GM18867 (cell line): ENCODE data around the gene KLF3.

Source experiments
- ATAC-seq: cut with Tn5 transposase; IDR thresholded peaks from one replicate; pipeline ENCODE4 v1.9.1; 2021; ENCODE audit warnings: mild to moderate bottlenecking, moderate library complexity; ENCODE audit not compliant: unreplicated experiment

The KLF3 gene

GRCh38 chr4:38673130-38673978 lies 9.4 kb downstream of the KLF3 start:
- no peak for ATAC-seq

- ATAC-seq: no peak
Observed at GRCh38 chr4:38674258-38675144, 10.5 kb downstream of the KLF3 start.

- ATAC-seq: peak; percentile 47
Observed at GRCh38 chr4:38675146-38676121, 11.4 kb downstream of the KLF3 start.

GRCh38 chr4:38676986-38677385 lies 13.0 kb downstream of the KLF3 start:
- ATAC-seq: no peak

DNA sequence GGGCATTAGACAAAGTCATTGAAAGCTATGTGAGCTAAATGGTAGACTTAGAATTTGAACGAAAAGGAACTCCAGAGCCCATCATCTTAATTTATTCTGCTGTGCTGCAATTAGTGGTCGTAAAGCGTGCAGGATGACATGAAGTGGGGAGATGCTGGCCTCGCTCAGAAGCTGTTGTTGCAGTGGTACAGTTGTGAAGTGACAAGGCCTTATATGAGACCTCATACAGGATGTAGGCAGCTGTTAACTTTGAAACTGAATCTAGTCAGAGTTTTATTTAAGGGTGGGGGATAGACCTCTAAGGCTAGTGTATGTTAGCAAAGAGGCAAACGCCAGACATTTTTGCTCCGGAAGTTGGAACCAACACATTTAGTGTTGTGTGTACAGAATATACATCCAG lies 13.4 kb downstream of the KLF3 start:
- no peak for ATAC-seq

DNA sequence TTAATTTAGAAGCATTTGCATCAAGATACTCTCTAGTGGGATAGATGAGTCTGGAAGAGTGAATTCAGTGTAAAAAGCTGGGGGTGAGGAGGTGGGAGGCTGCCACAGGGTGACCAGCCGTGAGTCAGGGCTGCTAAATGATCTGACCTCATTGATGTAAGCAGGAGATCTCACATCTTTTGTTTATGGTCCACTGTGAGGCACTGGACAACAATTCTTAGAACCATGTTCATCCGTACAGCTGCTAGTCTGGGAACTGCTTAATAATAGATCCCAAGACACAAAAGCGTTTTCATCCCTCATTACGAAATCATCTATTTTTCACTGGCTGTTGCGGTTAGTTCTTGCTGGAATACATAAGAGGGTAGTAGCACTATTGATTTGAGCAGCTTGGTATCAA lies 14.1 kb downstream of the KLF3 start:
- ATAC-seq: no peak

GRCh38 chr4:38679921-38680320 lies 15.9 kb downstream of the KLF3 start:
- no peak for ATAC-seq

- no peak for ATAC-seq
Observed at GRCh38 chr4:38681281-38681991, 17.4 kb downstream of the KLF3 start.

DNA sequence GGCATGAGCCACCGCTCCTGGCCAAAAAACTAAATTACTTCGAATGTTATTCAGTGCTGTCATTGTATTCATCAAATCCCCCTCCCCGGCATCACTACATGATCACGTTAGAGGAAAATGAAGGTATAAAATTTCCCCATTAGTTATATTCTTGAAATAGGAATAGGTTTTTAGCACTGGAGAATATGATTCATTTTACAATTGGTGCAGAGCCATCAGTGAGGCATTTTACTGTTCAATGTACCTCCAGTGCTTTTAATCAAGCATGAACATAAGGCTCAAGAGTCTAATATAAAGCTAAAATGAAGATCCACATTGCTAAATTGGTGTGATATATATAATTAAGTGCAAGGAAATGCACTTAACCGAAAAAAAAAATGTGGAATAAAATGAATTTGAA lies 18.3 kb downstream of the KLF3 start:
- no peak for ATAC-seq

DNA sequence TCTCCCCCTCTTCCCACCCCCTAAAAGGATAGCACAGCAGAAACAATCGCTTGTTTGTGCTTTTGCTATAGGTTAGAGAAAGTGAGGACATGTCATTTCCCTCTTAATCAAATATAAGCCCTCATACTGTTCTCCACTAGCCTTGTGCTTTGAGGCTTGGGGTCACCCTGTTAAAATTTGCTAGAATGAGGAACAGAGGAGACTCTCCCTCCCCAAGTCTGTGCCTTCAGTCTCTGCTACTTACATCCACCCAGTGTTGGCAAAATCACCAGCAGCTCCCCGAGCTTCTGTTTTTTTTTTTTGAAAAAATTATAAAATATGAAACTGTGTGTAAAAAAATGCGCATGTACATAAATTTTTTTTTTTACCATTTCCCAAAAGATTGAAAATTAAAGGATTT lies 19.3 kb downstream of the KLF3 start:
- ATAC-seq: no peak

- peak; percentile 71 for ATAC-seq
Observed at GRCh38 chr4:38684271-38684670, 20.3 kb downstream of the KLF3 start.

GRCh38 chr4:38684951-38685844 lies 21.2 kb downstream of the KLF3 start:
- ATAC-seq: no peak

GRCh38 chr4:38686682-38687081 lies 22.7 kb downstream of the KLF3 start:
- no peak for ATAC-seq

GRCh38 chr4:38687571-38688011 lies 23.6 kb downstream of the KLF3 start:
- ATAC-seq: no peak

DNA sequence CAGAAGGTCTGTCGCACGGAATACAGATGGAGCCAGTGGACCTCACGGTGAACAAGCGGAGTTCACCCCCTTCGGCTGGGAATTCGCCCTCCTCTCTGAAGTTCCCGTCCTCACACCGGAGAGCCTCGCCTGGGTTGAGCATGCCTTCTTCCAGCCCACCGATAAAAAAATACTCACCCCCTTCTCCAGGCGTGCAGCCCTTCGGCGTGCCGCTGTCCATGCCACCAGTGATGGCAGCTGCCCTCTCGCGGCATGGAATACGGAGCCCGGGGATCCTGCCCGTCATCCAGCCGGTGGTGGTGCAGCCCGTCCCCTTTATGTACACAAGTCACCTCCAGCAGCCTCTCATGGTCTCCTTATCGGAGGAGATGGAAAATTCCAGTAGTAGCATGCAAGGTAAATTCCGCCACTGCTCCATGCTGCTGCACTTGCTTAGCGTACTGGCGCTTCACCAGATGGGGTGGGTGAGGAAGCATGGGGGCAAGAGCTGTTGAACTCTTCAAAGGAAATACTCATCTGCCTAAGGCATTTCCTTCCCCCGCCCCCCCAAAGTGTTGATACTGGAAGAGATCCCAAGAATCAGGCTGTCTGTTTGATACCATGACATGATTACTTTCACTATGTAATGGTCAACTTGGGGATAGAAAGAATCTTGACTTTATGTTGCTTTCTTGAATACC lies 24.8 kb downstream of the KLF3 start:
- no peak for ATAC-seq

DNA sequence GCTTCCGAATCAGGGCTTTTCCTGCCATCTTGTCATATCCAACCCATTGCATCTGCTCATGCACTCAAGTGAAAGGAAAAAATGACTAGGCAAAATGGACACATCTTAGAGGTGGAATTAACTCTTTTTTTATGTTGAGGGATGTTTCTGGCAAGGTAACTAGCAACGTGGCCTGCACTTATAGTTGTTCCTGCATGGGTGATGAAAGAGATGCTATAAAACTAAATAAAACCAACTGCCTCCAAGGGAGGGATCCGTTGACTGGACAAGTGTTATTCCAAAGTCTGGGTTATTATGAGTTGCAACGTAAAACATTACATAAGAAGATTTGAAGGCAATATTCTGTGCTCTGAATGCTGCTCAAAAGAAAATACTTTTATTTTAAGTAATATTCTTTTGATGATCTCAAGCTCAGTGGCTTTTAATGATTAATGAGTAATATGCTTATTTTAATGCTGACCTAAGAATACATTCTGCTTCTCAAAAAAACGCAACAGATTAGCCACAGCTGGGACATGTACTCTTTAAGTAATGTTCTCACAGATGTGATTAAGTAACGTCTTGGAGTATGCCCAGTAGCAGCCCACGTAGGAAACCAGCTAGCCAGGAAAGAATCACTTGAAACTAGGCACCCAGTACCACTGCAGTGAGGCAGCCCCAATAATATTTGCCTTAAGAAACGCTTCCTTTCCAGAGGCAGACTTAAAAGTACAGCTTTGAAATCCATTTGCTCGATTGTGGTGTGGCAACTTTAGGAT lies 27.4 kb downstream of the KLF3 start:
- no peak for ATAC-seq

GRCh38 chr4:38692421-38692820 lies 28.4 kb downstream of the KLF3 start:
- no peak for ATAC-seq

DNA sequence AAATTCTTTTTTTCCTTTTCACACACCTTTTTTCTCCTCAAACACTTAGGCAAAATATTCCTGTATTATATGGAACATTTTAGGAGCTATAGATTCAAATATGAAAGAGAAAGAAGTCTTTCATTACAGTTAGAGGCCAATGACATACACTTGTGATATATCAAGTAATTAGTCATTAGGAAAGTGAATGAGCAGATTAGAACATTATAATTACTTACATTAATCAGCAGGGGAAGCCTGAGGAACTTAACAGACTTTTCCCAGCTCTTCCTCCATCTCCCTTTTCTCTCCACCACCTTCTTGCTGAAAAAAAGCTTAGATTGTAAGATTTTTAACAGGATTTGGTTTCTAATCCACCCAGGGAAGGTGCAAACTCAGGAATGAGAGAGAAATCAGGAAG lies 29.6 kb downstream of the KLF3 start:
- no peak for ATAC-seq
